NOMO-1 treated with DMSO at 0.1 percent for 48 hours (cell line): ENCODE results near the gene PMS2.
"Not testable (repeated sequence)": the region's sequence is repeated elsewhere in the genome, so short reads cannot be mapped to it uniquely, and the experiment has no call there.

Experiments
- DNase-seq: peaks from one replicate; lab custom pipeline; 2025; ENCODE audit not compliant: unreplicated experiment; lab: John Stamatoyannopoulos, UW

PMS2 gene

DNA sequence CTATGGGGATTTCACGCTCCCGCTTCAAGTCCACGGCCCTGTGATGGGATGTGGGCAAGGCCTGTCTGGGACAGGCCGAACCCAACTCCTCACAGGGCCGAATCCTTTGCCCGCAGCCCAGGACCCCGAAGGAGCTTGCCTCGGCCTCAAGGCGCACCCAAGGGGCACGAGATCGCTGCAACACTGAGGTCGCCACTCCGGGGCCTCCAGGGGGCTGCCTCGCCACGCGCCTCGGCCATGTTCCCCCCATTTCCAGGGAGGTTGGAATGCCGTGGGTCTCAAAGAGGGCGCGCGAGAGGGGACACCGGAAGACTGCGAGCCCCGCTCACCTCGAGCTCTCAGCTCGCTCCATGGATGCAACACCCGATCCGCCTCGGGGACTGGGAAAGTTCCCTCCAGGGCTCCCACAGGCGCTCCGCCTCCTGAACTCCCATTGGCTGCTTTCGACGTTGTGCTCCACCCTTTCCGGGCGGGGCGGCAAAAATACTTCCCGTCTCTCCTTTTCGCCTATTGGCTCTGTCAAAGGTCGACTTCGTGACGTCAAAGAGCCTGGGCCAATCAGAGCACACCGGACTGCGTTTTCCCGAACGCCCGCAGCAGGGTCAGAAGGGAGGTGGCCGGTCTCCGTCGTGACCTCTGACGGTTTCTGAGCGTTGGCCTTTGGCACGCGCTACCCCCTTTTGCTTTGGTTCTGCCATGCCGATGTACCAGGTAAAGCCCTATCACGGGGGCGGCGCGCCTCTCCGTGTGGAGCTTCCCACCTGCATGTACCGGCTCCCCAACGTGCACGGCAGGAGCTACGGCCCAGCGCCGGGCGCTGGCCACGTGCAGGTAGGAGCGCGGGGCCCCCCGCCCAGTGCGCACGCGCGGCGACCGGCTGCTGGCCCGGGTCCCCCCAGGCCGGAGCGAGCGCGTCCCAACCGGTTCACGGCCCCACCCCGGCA lies at the start of gene PMS2, which contains the start of gene AIMP2:
Gene PMS2, minus strand, starts transcription at position 382 of the 944 bp plus-strand sequence. Its CDS starts 30 bp downstream, at position 352.
Gene AIMP2, plus strand, starts transcription at position 605 of the 944 bp plus-strand sequence. Its CDS starts 92 bp downstream, at position 697.
- DNase-seq: peak; percentile 96

GRCh38 chr7:6057316-6058129 lies 48.7 kb upstream of the PMS2 start:
- DNase-seq: no peak

- no peak for DNase-seq
Measured at GRCh38 chr7:6056616-6057015, 47.8 kb upstream of the PMS2 start.

- not testable (repeated sequence) for DNase-seq
Measured at GRCh38 chr7:6051185-6051584, 42.3 kb upstream of the PMS2 start.

DNA sequence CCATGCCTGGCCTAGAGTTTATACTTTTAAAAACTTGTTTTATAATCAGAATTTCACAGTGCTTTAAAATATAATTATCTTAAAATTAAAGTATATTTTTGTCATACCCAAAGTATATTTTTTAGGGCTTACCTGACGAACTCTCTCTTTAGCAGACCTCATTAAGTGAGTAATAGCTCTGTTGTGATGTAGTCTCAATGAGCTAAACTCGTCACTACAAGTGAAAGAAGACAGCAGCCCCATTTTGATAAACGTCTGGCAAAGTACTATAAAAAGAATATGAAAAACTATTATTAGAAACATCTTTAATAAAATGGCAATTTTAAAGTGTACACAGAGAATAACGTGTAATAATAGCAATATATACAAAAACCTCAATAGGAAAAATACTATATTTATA lies 40.9 kb upstream of the PMS2 start:
- no peak for DNase-seq

- DNase-seq: no peak
Measured at GRCh38 chr7:6035686-6036085, 26.8 kb upstream of the PMS2 start.

DNA sequence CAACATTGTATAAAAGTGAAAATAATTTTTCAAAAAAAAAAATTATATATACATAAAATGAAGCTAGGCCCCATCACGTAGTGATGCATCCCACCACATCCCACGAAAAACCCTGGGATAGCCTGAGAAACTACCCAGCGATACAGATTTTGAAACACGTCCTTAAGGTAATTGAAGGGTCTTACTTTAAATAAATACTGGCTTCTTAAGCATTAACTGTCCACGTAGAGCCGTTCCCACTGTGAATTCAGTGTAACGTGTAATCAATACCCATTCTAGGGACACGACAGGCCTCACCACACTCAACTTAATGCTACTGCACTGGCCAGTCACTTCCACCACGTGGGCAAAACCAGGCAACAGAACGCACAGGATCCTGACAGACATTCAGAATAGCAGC lies 26.3 kb upstream of the PMS2 start:
- DNase-seq: no peak

GRCh38 chr7:6032641-6033040 lies 23.8 kb upstream of the PMS2 start:
- DNase-seq: no peak

DNA sequence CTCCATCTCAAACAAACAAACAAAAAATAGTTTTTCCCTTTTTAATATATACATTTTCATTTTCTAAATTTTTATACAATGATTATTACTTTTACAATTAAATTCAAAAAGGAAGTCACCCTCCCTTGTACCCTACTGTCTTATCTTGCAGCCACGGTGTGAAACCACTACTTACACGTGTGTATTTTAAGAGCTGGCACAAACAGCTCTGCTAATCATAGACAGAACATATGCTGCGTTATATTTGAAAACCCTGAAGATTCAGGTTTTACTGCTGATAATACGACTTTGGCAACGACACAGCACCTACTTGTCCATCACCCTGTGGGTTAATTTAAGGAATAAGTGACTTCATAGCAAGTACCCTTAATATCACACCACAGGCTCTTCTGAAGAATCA lies 23.3 kb upstream of the PMS2 start:
- DNase-seq: no peak

DNA sequence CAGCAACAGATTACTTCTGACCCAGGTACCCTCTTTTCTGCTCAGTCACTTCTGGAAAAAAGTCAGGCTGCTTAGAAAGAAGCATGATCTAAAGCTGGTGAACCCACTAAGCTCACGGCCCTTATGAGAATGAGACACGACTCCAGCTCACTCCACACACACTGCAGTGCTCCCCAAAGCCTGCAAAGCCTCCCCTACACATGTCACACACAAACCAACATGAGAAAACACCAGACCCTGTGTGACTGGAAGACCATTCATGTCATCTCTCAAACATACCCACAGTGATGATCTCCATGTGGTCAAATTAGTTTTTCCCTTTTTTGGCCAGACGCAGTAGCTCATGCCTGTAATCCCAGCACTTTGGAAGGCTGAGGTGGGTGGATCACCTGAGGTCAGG lies 22.7 kb upstream of the PMS2 start:
- DNase-seq: no peak

DNA sequence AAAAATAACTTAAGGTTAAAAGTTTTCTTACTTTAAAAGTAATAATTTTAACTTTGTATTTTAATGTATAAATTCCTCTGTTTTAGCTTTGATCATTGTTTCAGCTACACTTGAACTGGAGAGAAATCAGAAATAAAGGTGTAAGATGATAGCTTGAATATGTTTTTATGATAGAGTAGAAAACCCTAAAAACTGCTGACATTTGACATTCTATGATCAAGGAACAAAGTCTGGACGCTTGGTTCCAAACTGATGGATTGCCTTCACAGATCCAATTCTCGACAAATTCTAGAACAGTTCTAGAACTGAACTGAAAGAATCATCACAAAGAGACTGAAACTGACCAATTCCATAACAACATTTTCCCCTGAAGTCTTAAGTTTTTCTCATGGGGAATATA lies 22.1 kb upstream of the PMS2 start, which contains the start of gene ANKRD61:
Gene ANKRD61, plus strand, starts transcription at position 389 of the 400 bp plus-strand sequence. Its CDS starts 0 bp downstream, at position 389.
- DNase-seq: no peak

GRCh38 chr7:6028563-6028962 lies 19.7 kb upstream of the PMS2 start:
- no peak for DNase-seq

DNA sequence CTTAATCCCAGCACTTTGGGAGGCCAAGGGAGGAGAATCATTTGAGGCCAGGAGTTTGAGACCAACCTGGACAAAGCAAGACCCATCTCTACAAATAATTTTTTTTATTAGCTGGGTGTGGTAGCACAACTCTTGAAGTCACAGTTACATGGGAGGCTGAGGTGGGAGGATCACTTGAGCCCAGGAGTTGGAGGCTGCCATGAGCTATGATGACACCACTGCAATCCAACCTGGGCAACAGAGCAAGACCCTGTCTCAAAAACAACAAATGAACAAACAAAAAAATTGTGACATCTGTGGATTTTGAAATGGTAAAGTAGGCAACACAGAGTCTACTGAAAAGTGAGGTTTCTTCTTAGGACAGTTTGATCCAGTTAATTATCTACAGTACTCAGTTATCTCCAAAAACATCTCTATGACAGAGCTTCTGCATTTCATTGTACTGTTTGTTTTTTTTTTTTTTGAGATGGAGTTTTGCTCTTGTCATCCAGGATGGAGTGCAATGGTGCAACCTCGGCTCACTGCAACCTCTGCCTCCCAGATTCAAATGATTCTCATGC lies 19.0 kb upstream of the PMS2 start:
- no peak for DNase-seq

GRCh38 chr7:6026820-6027311 lies 18.0 kb upstream of the PMS2 start:
- DNase-seq: peak; percentile 89

DNA sequence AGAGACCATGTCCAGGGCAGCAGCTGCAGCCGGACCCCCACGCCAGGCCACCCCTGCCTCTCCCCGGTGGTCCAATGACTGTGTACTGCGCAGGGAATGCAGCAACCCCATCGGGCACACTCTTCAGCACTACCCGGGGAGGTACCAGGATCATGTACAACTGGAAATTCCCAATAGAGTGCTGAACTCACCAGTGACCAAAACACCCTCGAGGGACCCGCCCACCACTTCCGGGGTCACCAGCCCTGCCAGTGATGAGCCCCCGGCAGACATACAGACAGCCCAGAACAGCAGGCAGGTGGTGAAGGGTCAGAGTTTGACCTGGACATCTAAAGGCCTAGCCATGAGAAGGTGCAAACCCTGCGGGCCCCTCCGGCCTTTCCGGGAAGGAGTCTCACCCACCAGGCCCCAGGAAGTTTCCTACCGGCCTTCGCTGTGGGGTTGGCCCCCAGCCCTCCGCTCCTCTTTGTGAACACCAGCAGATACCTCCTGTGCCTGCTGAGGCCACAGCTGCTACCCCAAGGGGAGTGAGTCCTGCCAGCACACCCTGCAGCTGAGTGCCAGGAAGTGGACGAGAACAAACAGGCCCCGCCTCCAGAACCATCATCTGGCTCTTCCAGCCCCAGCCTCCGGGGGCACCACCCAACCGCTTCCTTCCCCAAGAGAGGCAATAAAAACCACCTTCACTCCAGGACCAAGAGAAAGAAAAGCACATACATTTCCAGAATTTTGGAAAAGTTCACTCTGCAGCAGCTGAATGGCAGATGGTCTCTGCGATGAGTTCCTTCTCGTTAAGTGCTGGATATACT lies 17.4 kb upstream of the PMS2 start:
- peak; percentile 81 for DNase-seq

- DNase-seq: no peak
Measured at GRCh38 chr7:6023974-6024435, 15.2 kb upstream of the PMS2 start.

- no peak for DNase-seq
Measured at GRCh38 chr7:6022707-6023106, 13.9 kb upstream of the PMS2 start.

GRCh38 chr7:6020371-6021286 lies 11.8 kb upstream of the PMS2 start:
- no peak for DNase-seq

GRCh38 chr7:6016653-6016966 lies 7.8 kb upstream of the PMS2 start:
- no peak for DNase-seq
